Brain pericyte (primary cell): ENCODE data around the gene STARD6.
"Not testable (repeated sequence)": the region's sequence is repeated elsewhere in the genome, so short reads cannot be mapped to it uniquely, and the experiment has no call there.

Experiments used
- DNase-seq: peaks from one replicate; pipeline ENCODE4 v3.0.0-alpha.2; 2012; ENCODE audit warnings: low read depth, low spot score

Gene STARD6

GRCh38 chr18:54338230-54338629, 19.4 kb downstream of the STARD6 start:
- no peak for DNase-seq

- DNase-seq: no peak
Measured at GRCh38 chr18:54335638-54336173, 22.0 kb downstream of the STARD6 start.

GRCh38 chr18:54330768-54331548, 26.7 kb downstream of the STARD6 start:
- no peak for DNase-seq

- no peak for DNase-seq
Measured at GRCh38 chr18:54329787-54330186, 27.9 kb downstream of the STARD6 start.

- DNase-seq: no peak
Measured at GRCh38 chr18:54327818-54328217, 29.8 kb downstream of the STARD6 start.

GRCh38 chr18:54323970-54324369, 33.7 kb downstream of the STARD6 start:
- DNase-seq: no peak

GRCh38 chr18:54323561-54323960, 34.1 kb downstream of the STARD6 start:
- DNase-seq: no peak

- DNase-seq: no peak
Measured at GRCh38 chr18:54316071-54316820, 41.4 kb downstream of the STARD6 start.

- not testable (repeated sequence) for DNase-seq
Measured at GRCh38 chr18:54309564-54309963, 48.1 kb downstream of the STARD6 start.

GRCh38 chr18:54303408-54303807, 54.2 kb downstream of the STARD6 start:
- DNase-seq: no peak

GRCh38 chr18:54298991-54299390, 58.7 kb downstream of the STARD6 start:
- not testable (repeated sequence) for DNase-seq

GRCh38 chr18:54296062-54296461, 61.6 kb downstream of the STARD6 start:
- no peak for DNase-seq

GRCh38 chr18:54294274-54294673, 63.4 kb downstream of the STARD6 start:
- no peak for DNase-seq

- DNase-seq: no peak
Measured at GRCh38 chr18:54284981-54285785, 72.5 kb downstream of the STARD6 start.

- no peak for DNase-seq
Measured at GRCh38 chr18:54284535-54284934, 73.1 kb downstream of the STARD6 start.

- DNase-seq: no peak
Measured at GRCh38 chr18:54280220-54280569, 77.5 kb downstream of the STARD6 start.

- DNase-seq: no peak
Measured at GRCh38 chr18:54279477-54280219, 78.0 kb downstream of the STARD6 start.

- DNase-seq: no peak
Measured at GRCh38 chr18:54278615-54279014, 79.0 kb downstream of the STARD6 start.

GRCh38 chr18:54277899-54278298, 79.8 kb downstream of the STARD6 start:
- no peak for DNase-seq
